Osteoblast (primary cell): ENCODE results near the gene SENP6. TPM values are rescaled to one million over a fixed set of nuclear protein-coding genes. Genes with fewer than 3 reads are reported as not detected.

ENCODE experiments used
- DNase-seq: peaks from one replicate; pipeline ENCODE4 v3.0.0; 2011; ENCODE audit warnings: low spot score, mixed read lengths; ENCODE audit not compliant: insufficient read length; ENCODE audit errors: missing footprints
- H2AFZ ChIP-seq: 2 replicates; pipeline ENCODE4 v1.6.0; 2011; ENCODE audit warnings: mild to moderate bottlenecking, low read length
- H3K27ac ChIP-seq: 2 replicates; pipeline ENCODE4 v1.5.1; 2011; ENCODE audit warnings: mild to moderate bottlenecking, low read depth, low read length, moderate library complexity
- H3K27me3 ChIP-seq: 2 replicates; pipeline ENCODE4 v1.6.0; 2012; ENCODE audit warnings: mild to moderate bottlenecking, control low read depth, inconsistent platforms, low read length, moderate library complexity; ENCODE audit not compliant: insufficient read depth
- H3K36me3 ChIP-seq: 2 replicates; pipeline ENCODE4 v1.5.1; 2011; ENCODE audit warnings: mild to moderate bottlenecking, low read length, control low read depth, moderate library complexity; ENCODE audit not compliant: insufficient read depth
- H3K4me1 ChIP-seq: 2 replicates; pipeline ENCODE4 v1.5.1; 2011; ENCODE audit warnings: mild to moderate bottlenecking, low read length, control low read depth, moderate library complexity; ENCODE audit not compliant: insufficient read depth
- H3K4me2 ChIP-seq: 2 replicates; pipeline ENCODE4 v1.6.0; 2011; ENCODE audit warnings: mild to moderate bottlenecking, low read length; ENCODE audit not compliant: insufficient read depth
- H3K4me3 ChIP-seq: fragments of 200-600 bp; sonication (generic); 3 replicates; pipeline ENCODE4 v1.5.1; 2012; ENCODE audit warnings: mild to moderate bottlenecking, low read length, inconsistent platforms; ENCODE audit not compliant: insufficient read depth
- H3K79me2 ChIP-seq: 2 replicates; pipeline ENCODE4 v1.6.0; 2012; ENCODE audit warnings: mild to moderate bottlenecking, low read length, control low read depth, inconsistent platforms; ENCODE audit not compliant: insufficient read depth
- H3K9me3 ChIP-seq: 2 replicates; pipeline ENCODE4 v1.5.1; 2011; ENCODE audit warnings: low read depth, low read length, control low read depth
- H4K20me1 ChIP-seq: 2 replicates; pipeline ENCODE4 v1.6.0; 2012; ENCODE audit warnings: mild to moderate bottlenecking, low read length, control low read depth; ENCODE audit not compliant: insufficient read depth
- CTCF ChIP-seq: IDR thresholded peaks from 2 replicates; pipeline ENCODE4 v1.5.1; 2011; ENCODE audit warnings: mild to moderate bottlenecking, low read depth, low read length, moderate library complexity; ENCODE audit errors: extremely low read depth
- total RNA-seq: library from RNA; depleted of rRNA; stranded (reverse); fragments of >200 nt; gene quantifications from 2 replicates; pipeline ENCODE4 v1.2.3, GENCODE V29; 2012

Gene SENP6
- total RNA-seq, 1 donor: 107 TPM

GRCh38 chr6:75611702-75612375 is 10.2 kb downstream of the SENP6 start:
- H3K27ac ChIP-seq: no peak overlapping the region

GRCh38 chr6:75612434-75612833 is 10.8 kb downstream of the SENP6 start:
- no peak for TF ChIP-seq CTCF
- Histone ChIP-seq H3K36me3 (no peaks in the 10 kb centered on the region), H3K4me1 (peaks cover 42% of the 10 kb centered on the region), H3K4me3 (no peak overlapping the region), H3K27ac (peak overlapping the region; percentile 14), H3K4me2 (no peak overlapping the region), H3K27me3 (no peaks in the 10 kb centered on the region), H4K20me1 (peaks cover 86% of the 10 kb centered on the region), H3K9me3 (no peaks in the 10 kb centered on the region), H2AFZ (no peak overlapping the region), H3K79me2 (peaks cover 100% of the 10 kb centered on the region)
- DNase-seq: no peak

More at GRCh38 chr6:75611702-75612375, 10.2 kb downstream of the SENP6 start:
- no peaks in the 10 kb centered on the region for H3K27me3 ChIP-seq
- H3K79me2 ChIP-seq: peaks cover 100% of the 10 kb centered on the region
- no peaks in the 10 kb centered on the region for H3K36me3 ChIP-seq
- H3K4me1 ChIP-seq: peaks cover 42% of the 10 kb centered on the region
- H3K9me3 ChIP-seq: no peaks in the 10 kb centered on the region
- no peak overlapping the region for H3K4me3 ChIP-seq
- peaks cover 88% of the 10 kb centered on the region for H4K20me1 ChIP-seq
- no peak for DNase-seq
- TF ChIP-seq CTCF: no peak
- no peak overlapping the region for H3K4me2 ChIP-seq
- H2AFZ ChIP-seq: no peak overlapping the region

GRCh38 chr6:75613056-75613501 is 11.4 kb downstream of the SENP6 start:
- peaks cover 100% of the 10 kb centered on the region for H3K79me2 ChIP-seq
- H3K36me3 ChIP-seq: no peaks in the 10 kb centered on the region
- DNase-seq: no peak
- no peak for TF ChIP-seq CTCF
- H2AFZ ChIP-seq: no peak overlapping the region
- H3K4me1 ChIP-seq: peaks cover 42% of the 10 kb centered on the region
- H3K9me3 ChIP-seq: no peaks in the 10 kb centered on the region
- H3K27me3 ChIP-seq: no peaks in the 10 kb centered on the region
- H4K20me1 ChIP-seq: peaks cover 86% of the 10 kb centered on the region
- H3K27ac ChIP-seq: no peak overlapping the region
- no peak overlapping the region for H3K4me2 ChIP-seq
- no peak overlapping the region for H3K4me3 ChIP-seq

- no peak overlapping the region for H3K4me2 ChIP-seq
- TF ChIP-seq CTCF: no peak
- H3K27me3 ChIP-seq: no peaks in the 10 kb centered on the region
- H3K27ac ChIP-seq: no peak overlapping the region
- peaks cover 70% of the 10 kb centered on the region for H4K20me1 ChIP-seq
- H3K9me3 ChIP-seq: no peaks in the 10 kb centered on the region
- peaks cover 13% of the 10 kb centered on the region for H3K4me1 ChIP-seq
- no peaks in the 10 kb centered on the region for H3K36me3 ChIP-seq
- DNase-seq: no peak
- no peak overlapping the region for H3K4me3 ChIP-seq
- H2AFZ ChIP-seq: no peak overlapping the region
- H3K79me2 ChIP-seq: peaks cover 99% of the 10 kb centered on the region
These were observed 16.8 kb downstream of the SENP6 start for GRCh38 chr6:75618437-75618836.
